ENCODE data around the gene ZBED3.
A peak's percentile ranks its signal among the peaks of the same experiment; 100 is the strongest.

Gene ZBED3

GRCh38 chr5:77076961-77077828 is 9.9 kb downstream of the ZBED3 start:
- TF ChIP-seq CTCF (conservative IDR thresholded peaks at IDR 0.05; ENCODE audit: low read length) = peak; percentile 36
- peak; percentile 57 for DNase-seq (ENCODE audit: low read depth)
- H3K4me3 ChIP-seq (ENCODE audit: low read length) = peak overlapping the region; percentile 48

GRCh38 chr5:77074745-77075144 is 12.3 kb downstream of the ZBED3 start:
- no peak overlapping the region for H3K4me3 ChIP-seq (ENCODE audit: low read length)
- no peak for DNase-seq (ENCODE audit: low read depth)
- no peak for TF ChIP-seq CTCF (conservative IDR thresholded peaks at IDR 0.05; ENCODE audit: low read length)

- no peak overlapping the region for H3K4me3 ChIP-seq (ENCODE audit: low read length)
- no peak for TF ChIP-seq CTCF (conservative IDR thresholded peaks at IDR 0.05; ENCODE audit: low read length)
- DNase-seq (ENCODE audit: low read depth) = no peak
Observed at GRCh38 chr5:77073667-77074066, 13.4 kb downstream of the ZBED3 start.

DNA sequence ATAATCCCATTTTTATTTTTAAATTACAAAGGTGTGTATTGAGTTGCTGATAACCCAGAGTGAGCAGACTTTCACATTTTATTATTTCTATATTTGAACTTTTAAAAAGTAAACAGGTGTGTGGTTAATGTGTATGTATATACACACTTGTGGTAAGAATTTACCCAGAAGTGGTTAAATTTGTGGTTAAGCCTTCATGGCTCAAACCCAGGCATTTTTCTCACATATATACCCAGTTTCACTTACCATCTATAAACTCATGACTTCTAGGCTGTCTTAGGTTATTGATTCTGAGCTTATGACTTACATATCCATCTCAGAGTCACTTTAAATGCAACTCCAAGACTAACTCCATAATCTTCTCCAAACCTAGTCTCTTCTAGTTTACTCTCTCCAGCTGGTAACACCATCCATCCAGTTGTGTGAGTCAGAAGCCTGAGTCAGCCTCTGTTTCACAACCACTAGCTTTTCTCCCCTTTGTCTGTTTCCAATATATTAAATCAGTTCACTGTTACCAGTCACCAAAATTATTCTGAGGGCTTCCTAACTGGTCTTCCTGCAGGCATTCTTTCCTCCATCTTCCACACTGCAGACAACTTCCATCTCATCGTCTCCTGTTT is 20.2 kb downstream of the ZBED3 start:
- DNase-seq (ENCODE audit: low read depth) = peak; percentile 82
- no peak overlapping the region for H3K4me3 ChIP-seq (ENCODE audit: low read length)
- no peak for TF ChIP-seq CTCF (conservative IDR thresholded peaks at IDR 0.05; ENCODE audit: low read length)

DNA sequence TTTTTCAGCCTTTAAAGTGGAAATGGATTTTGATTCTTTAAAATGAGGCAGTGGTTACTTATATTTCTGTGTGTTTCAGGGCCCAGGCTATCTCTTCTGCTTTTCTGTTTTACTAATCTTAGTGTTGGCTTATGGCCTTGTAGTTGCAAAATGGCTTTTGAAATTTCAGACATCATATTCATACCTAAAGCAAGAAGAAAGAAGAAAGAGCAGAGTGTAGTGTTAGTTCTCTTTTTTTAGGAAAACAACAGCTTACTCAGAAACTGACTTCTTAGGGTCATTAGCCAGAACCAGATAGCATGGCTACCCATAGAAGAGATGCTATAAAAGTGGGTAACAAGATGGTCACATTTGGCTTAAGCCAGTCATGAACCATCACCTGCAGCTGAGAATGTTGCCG is 20.9 kb downstream of the ZBED3 start:
- DNase-seq (ENCODE audit: low read depth) = no peak
- H3K4me3 ChIP-seq (ENCODE audit: low read length) = no peak overlapping the region
- no peak for TF ChIP-seq CTCF (conservative IDR thresholded peaks at IDR 0.05; ENCODE audit: low read length)

DNA sequence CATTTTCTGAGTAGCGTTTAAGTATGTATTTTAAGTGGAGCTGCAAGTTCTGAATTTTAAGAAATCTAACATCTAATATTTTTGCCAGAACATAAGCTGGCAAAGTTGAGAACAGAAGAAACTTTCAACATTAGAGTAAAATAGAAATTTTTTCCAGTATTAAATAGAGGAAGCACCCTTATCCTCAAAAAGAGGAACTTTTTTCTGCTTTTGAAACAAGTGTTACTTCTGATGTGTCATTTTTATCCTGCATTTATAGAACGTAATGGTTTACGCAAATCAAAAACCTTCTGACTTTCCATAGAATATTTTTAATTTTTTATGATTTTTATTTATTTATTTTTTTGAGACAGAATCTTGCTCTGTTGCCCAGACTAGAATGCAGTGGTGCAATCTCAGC is 21.8 kb downstream of the ZBED3 start:
- no peak for TF ChIP-seq CTCF (conservative IDR thresholded peaks at IDR 0.05; ENCODE audit: low read length)
- H3K4me3 ChIP-seq (ENCODE audit: low read length) = no peak overlapping the region
- no peak for DNase-seq (ENCODE audit: low read depth)

GRCh38 chr5:77064040-77064439 is 23.0 kb downstream of the ZBED3 start:
- H3K4me3 ChIP-seq (ENCODE audit: low read length) = no peak overlapping the region
- DNase-seq (ENCODE audit: low read depth) = no peak
- no peak for TF ChIP-seq CTCF (conservative IDR thresholded peaks at IDR 0.05; ENCODE audit: low read length)
